ENCODE data around the gene CHSY1.
A peak's percentile ranks its signal among the peaks of the same experiment; 100 is the strongest.

CHSY1 gene

GRCh38 chr15:101170568-101171350, 81.1 kb downstream of the CHSY1 start:
- DNase-seq (ENCODE audit: low read depth): no peak

GRCh38 chr15:101169495-101170071, 82.3 kb downstream of the CHSY1 start:
- DNase-seq (ENCODE audit: low read depth): no peak

- no peak for DNase-seq (ENCODE audit: low read depth)
Measured at GRCh38 chr15:101168898-101169494, 82.9 kb downstream of the CHSY1 start.

GRCh38 chr15:101168463-101168824, 83.4 kb downstream of the CHSY1 start:
- no peak for DNase-seq (ENCODE audit: low read depth)

- peak; percentile 91 for DNase-seq (ENCODE audit: low read depth)
Measured at GRCh38 chr15:101167753-101168462, 83.9 kb downstream of the CHSY1 start.

- DNase-seq (ENCODE audit: low read depth): no peak
Measured at GRCh38 chr15:101167411-101167752, 84.5 kb downstream of the CHSY1 start.

- DNase-seq (ENCODE audit: low read depth): no peak
Measured at GRCh38 chr15:101165905-101166471, 85.9 kb downstream of the CHSY1 start.

GRCh38 chr15:101162701-101163483, 89.0 kb downstream of the CHSY1 start:
- no peak for DNase-seq (ENCODE audit: low read depth)

- DNase-seq (ENCODE audit: low read depth): no peak
Measured at GRCh38 chr15:101161656-101162055, 90.2 kb downstream of the CHSY1 start.

- no peak for DNase-seq (ENCODE audit: low read depth)
Measured at GRCh38 chr15:101159936-101160815, 91.7 kb downstream of the CHSY1 start.

- no peak for DNase-seq (ENCODE audit: low read depth)
Measured at GRCh38 chr15:101159096-101159935, 92.5 kb downstream of the CHSY1 start.

GRCh38 chr15:101158166-101159095, 93.4 kb downstream of the CHSY1 start:
- no peak for DNase-seq (ENCODE audit: low read depth)

GRCh38 chr15:101157721-101158120, 94.1 kb downstream of the CHSY1 start:
- no peak for DNase-seq (ENCODE audit: low read depth)

GRCh38 chr15:101156509-101157159, 95.2 kb downstream of the CHSY1 start:
- DNase-seq (ENCODE audit: low read depth): no peak

- no peak for DNase-seq (ENCODE audit: low read depth)
Measured at GRCh38 chr15:101156061-101156460, 95.8 kb downstream of the CHSY1 start.

GRCh38 chr15:101153801-101154656, 97.8 kb downstream of the CHSY1 start:
- DNase-seq (ENCODE audit: low read depth): no peak

- no peak for DNase-seq (ENCODE audit: low read depth)
Measured at GRCh38 chr15:101152914-101153313, 98.9 kb downstream of the CHSY1 start.

Data from CMK (cell line).